Lower lobe of right lung (tissue), 2 donors: Measurements from ENCODE around the gene PSMC2. TPM values are rescaled to one million over a fixed set of nuclear protein-coding genes. Genes with fewer than 3 reads are reported as not detected.

Experiments used
- ATAC-seq, 2 donors: fragments of 200-7000 bp; cut with Tn5 transposase; one replicate each; pipeline ENCODE4 v1.9.1; 2020 to 2022; ENCODE audit warnings: mild to moderate bottlenecking in 2 of 2, moderate library complexity in 2 of 2
- DNase-seq: peaks from one replicate; pipeline ENCODE4 v3.0.0-alpha.2; 2020
- H3K27ac ChIP-seq: fragments of 200-600 bp; one replicate; pipeline ENCODE4 v1.8.0; 2022
- H3K27me3 ChIP-seq: fragments of 200-600 bp; one replicate; pipeline ENCODE4 v1.8.0; 2022; ENCODE audit warnings: low read depth
- H3K36me3 ChIP-seq: fragments of 200-600 bp; one replicate; pipeline ENCODE4 v1.8.0; 2022; ENCODE audit warnings: mild to moderate bottlenecking
- H3K4me1 ChIP-seq: fragments of 200-600 bp; one replicate; pipeline ENCODE4 v1.8.0; 2022
- H3K4me3 ChIP-seq: fragments of 200-600 bp; one replicate; pipeline ENCODE4 v1.8.0; 2022; ENCODE audit warnings: mild to moderate bottlenecking
- H3K9me3 ChIP-seq: fragments of 200-600 bp; one replicate; pipeline ENCODE4 v1.8.0; 2022
- CTCF ChIP-seq: fragments of 200-600 bp; IDR thresholded peaks from one replicate; pipeline ENCODE4 v1.8.0; 2022; ENCODE audit warnings: antibody characterized with exemption, mild to moderate bottlenecking
- intact Hi-C: fragments of 100-400 bp; cut with DNase I; formaldehyde crosslinking; loops from one replicate; pipeline ENCODE4 v1.11.0; 2022
- total RNA-seq: library from RNA; stranded (reverse); fragmentation: NEBNext Ultra II Directional; extraction: Animal tissue kit (Norgen Biotek cat#: 25700); gene quantifications from one replicate; pipeline ENCODE4 v1.2.1, GENCODE V29; 2021
- donor health status: DM: no; HTN: yes; CAD: no; lungs with severe emphysema.

PSMC2 gene
- total RNA-seq, 1 donor from 2014 or later: 89.4 TPM

- intact Hi-C loops: no loop called here
- ATAC-seq (no peak), DNase-seq (no peak)
- no peaks in the 10 kb centered on the region for H3K9me3 ChIP-seq
- H3K4me1 ChIP-seq: no peaks in the 10 kb centered on the region
- no peak overlapping the region for H3K27ac ChIP-seq
- no peaks in the 10 kb centered on the region for H3K27me3 ChIP-seq
- TF ChIP-seq CTCF: no peak
- H3K4me3 ChIP-seq: no peak overlapping the region
- no peaks in the 10 kb centered on the region for H3K36me3 ChIP-seq
Observed at GRCh38 chr7:103413407-103413806, 66.0 kb downstream of the PSMC2 start.

- intact Hi-C loops: no loop called here
- no peaks in the 10 kb centered on the region for H3K27me3 ChIP-seq
- TF ChIP-seq CTCF: no peak
- H3K27ac ChIP-seq: no peak overlapping the region
- no peaks in the 10 kb centered on the region for H3K4me1 ChIP-seq
- no peaks in the 10 kb centered on the region for H3K36me3 ChIP-seq
- H3K9me3 ChIP-seq: no peaks in the 10 kb centered on the region
- H3K4me3 ChIP-seq: no peak overlapping the region
- DNase-seq (no peak), ATAC-seq (no peak)
Observed at GRCh38 chr7:103418241-103418640, 70.8 kb downstream of the PSMC2 start.

Other genes starting within 250 kb of the PSMC2 start
- gene NAPEPLD, start 198.5 kb upstream of the PSMC2 start, total RNA-seq: 16.2 TPM
- gene PMPCB, start 50.2 kb upstream of the PSMC2 start, total RNA-seq: 47.7 TPM
- 17.1 TPM for gene DNAJC2, start 2.9 kb upstream of the PSMC2 start, total RNA-seq
- 1.8 TPM for gene SLC26A5, start 98.6 kb downstream of the PSMC2 start, total RNA-seq